Measurements from ENCODE around the gene IL3.

GRCh38 chr5:132069561-132069960 lies 9.1 kb downstream of the IL3 start:
- peak; percentile 54; the same call in 1 of the 2 replicates for TF ChIP-seq POLR2AphosphoS5 (IDR thresholded peaks at IDR 0.05; ENCODE audit: low read depth)
- TF ChIP-seq CTCF (IDR thresholded peaks at IDR 0.05; ENCODE audit: insufficient read depth, low read length) = no peak
- no peak for TF ChIP-seq GABPA (IDR thresholded peaks at IDR 0.05; ENCODE audit: low read depth)
- TF ChIP-seq REST (IDR thresholded peaks at IDR 0.05; ENCODE audit: insufficient replicate concordance, low read depth) = no peak
